LNCaP clone FGC (cell line): ENCODE measurements around the gene TMEM253.

Source experiments
- DNase-seq: peaks from one replicate; pipeline ENCODE4 v3.0.0-alpha.2; 2011; ENCODE audit warnings: low read depth
- H3K4me3 ChIP-seq: 2 replicates; pipeline ENCODE4 v1.5.1; 2011; ENCODE audit warnings: mild to moderate bottlenecking, low read depth, low read length, control low read depth
- CTCF ChIP-seq: IDR thresholded peaks from 2 replicates; pipeline ENCODE4 v1.5.1; 2012; ENCODE audit warnings: mild to moderate bottlenecking; ENCODE audit not compliant: control insufficient read depth, insufficient read depth; ENCODE audit errors: extremely low read depth

Gene TMEM253

GRCh38 chr14:21086908-21087293 lies 14.0 kb upstream of the TMEM253 start:
- TF ChIP-seq CTCF: no peak
- DNase-seq: no peak
- no peak overlapping the region for H3K4me3 ChIP-seq

GRCh38 chr14:21087294-21088091 lies 13.4 kb upstream of the TMEM253 start:
- DNase-seq: no peak
- TF ChIP-seq CTCF: no peak
- H3K4me3 ChIP-seq: no peak overlapping the region

- H3K4me3 ChIP-seq: no peak overlapping the region
- no peak for TF ChIP-seq CTCF
- DNase-seq: no peak
Measured at GRCh38 chr14:21088687-21089086, 12.2 kb upstream of the TMEM253 start.

GRCh38 chr14:21089271-21089670 lies 11.6 kb upstream of the TMEM253 start:
- no peak for DNase-seq
- no peak for TF ChIP-seq CTCF
- no peak overlapping the region for H3K4me3 ChIP-seq

GRCh38 chr14:21089877-21090193 lies 11.0 kb upstream of the TMEM253 start:
- no peak overlapping the region for H3K4me3 ChIP-seq
- DNase-seq: no peak
- TF ChIP-seq CTCF: no peak

- no peak overlapping the region for H3K4me3 ChIP-seq
- peak; percentile 38 for TF ChIP-seq CTCF
- no peak for DNase-seq
Measured at GRCh38 chr14:21090194-21090939, 10.5 kb upstream of the TMEM253 start.
